Mesodermal cell (in vitro differentiated cells): ENCODE results near the gene FAT1.

Source experiments
- H3K27ac ChIP-seq: 2 replicates; pipeline ENCODE4 v1.7.0; 2013; ENCODE audit warnings: mild to moderate bottlenecking, low read depth, low read length, moderate library complexity; ENCODE audit not compliant: severe bottlenecking
- H3K36me3 ChIP-seq: 2 replicates; pipeline ENCODE4 v1.7.1; 2013; ENCODE audit warnings: mild to moderate bottlenecking, low read length, moderate library complexity; ENCODE audit not compliant: control insufficient read depth, insufficient read depth
- H3K4me1 ChIP-seq: one replicate; pipeline ENCODE4 v1.7.1; 2013; ENCODE audit warnings: mild to moderate bottlenecking, low read length; ENCODE audit not compliant: insufficient read depth, control insufficient read depth, poor library complexity, severe bottlenecking
- H3K4me3 ChIP-seq: 2 replicates; pipeline ENCODE4 v1.7.0; 2013; ENCODE audit warnings: low read length, control low read depth, mild to moderate bottlenecking; ENCODE audit not compliant: insufficient read depth, poor library complexity, severe bottlenecking; ENCODE audit errors: extremely low read depth
- H3K9me3 ChIP-seq: 2 replicates; pipeline ENCODE4 v1.7.1; 2013; ENCODE audit warnings: mild to moderate bottlenecking, low read length, moderate library complexity; ENCODE audit not compliant: control insufficient read depth
- WGBS, 2 experiments: methylation state at CpG; one replicate each; pipeline ENCODE4 v1.1.5; 2013; ENCODE audit warnings: missing lambda C conversion rate in 2 of 2; ENCODE audit not compliant: insufficient coverage in 2 of 2; 5-methylcytosine and 5-hydroxymethylcytosine counted together

Gene FAT1

GRCh38 chr4:186621959-186622553 lies 101.6 kb downstream of the FAT1 start:
- H3K36me3 ChIP-seq: peaks cover 76% of the 10 kb centered on the region
- H3K27ac ChIP-seq: peak overlapping the region; percentile 50
- H3K4me3 ChIP-seq: no peak overlapping the region
- H3K4me1 ChIP-seq: peaks cover 35% of the 10 kb centered on the region
- H3K9me3 ChIP-seq: no peaks in the 10 kb centered on the region
- 93 to 95% methylated on average over 4 to 6 of the region's 9 CpGs for WGBS, 2 experiments

- peaks cover 92% of the 10 kb centered on the region for H3K36me3 ChIP-seq
- WGBS, 2 experiments: 95 to 98% methylated on average over 8 to 10 of the region's 10 CpGs
Measured at GRCh38 chr4:186619088-186619487, 104.6 kb downstream of the FAT1 start.

GRCh38 chr4:186617921-186618320 lies 105.7 kb downstream of the FAT1 start:
- Histone ChIP-seq H3K9me3 (no peaks in the 10 kb centered on the region), H3K36me3 (peaks cover 89% of the 10 kb centered on the region), H3K4me1 (peaks cover 7% of the 10 kb centered on the region), H3K4me3 (no peak overlapping the region), H3K27ac (no peak overlapping the region)
- 94 to 95% methylated on average over 3 of the region's 3 CpGs for WGBS, 2 experiments

More at GRCh38 chr4:186619088-186619487, 104.6 kb downstream of the FAT1 start:
- no peak overlapping the region for H3K27ac ChIP-seq
- H3K4me3 ChIP-seq: no peak overlapping the region
- no peaks in the 10 kb centered on the region for H3K9me3 ChIP-seq
- peaks cover 19% of the 10 kb centered on the region for H3K4me1 ChIP-seq

DNA sequence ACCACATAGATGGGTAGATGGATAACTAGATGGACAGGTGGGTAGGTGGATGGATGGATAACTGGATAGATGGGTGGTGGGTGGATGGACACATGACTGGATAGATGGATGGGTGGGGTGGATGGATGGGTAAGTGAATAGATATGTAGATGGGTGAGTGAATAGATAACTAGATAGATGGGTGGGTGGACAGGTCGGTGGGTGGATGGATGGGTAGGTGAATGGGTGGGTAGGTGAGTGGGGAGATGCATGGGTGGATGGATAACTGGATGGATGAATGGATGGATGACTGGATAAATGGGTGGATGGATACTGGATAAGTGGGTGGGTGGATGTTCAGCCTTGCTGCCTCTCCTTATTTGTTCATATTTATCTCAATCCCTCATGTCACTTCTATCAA lies 116.2 kb downstream of the FAT1 start:
- H3K9me3 ChIP-seq: no peaks in the 10 kb centered on the region
- no peak overlapping the region for H3K4me3 ChIP-seq
- no peak overlapping the region for H3K27ac ChIP-seq
- peaks cover 93% of the 10 kb centered on the region for H3K36me3 ChIP-seq
- peaks cover 10% of the 10 kb centered on the region for H3K4me1 ChIP-seq
- WGBS, 2 experiments: 92 to 100% methylated on average over 1 of the region's 1 CpG

GRCh38 chr4:186606591-186606992 lies 117.1 kb downstream of the FAT1 start:
- H3K27ac ChIP-seq: peak overlapping the region; percentile 19
- H3K4me1 ChIP-seq: peaks cover 10% of the 10 kb centered on the region
- H3K4me3 ChIP-seq: no peak overlapping the region
- peaks cover 93% of the 10 kb centered on the region for H3K36me3 ChIP-seq
- 91 to 100% methylated on average over 4 to 5 of the region's 6 CpGs for WGBS, 2 experiments
- no peaks in the 10 kb centered on the region for H3K9me3 ChIP-seq

DNA sequence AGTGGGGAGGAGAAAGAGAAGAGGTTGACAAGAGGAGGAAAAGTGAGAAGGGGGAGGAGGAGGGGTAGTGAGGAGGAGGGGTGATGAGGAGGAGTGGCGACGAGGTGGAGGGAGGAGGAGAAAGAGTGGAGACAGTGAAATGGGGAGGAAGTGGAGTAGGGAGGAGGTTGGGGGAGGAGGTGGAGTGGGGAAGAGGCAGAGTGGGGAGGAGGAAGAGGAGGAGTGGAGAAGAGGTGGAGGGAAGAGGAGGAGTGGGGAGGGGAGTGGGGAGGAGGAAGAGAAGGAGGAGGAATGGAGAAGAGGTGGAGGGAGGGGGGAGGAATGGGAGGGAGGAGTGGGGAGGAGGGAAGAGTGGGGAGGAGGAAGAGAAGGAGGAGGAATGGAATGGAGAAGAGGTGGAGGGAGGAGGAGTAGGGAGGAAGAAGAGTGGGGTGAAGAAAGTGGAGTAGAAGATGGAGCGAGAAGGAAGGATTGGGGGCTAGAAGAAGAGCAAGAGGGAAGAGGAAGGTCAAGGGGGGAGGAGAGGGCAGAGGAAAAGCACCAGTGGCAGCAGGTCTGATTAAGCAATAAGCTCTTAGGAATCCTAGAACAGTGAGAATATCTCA lies 118.3 kb downstream of the FAT1 start:
- Histone ChIP-seq H3K36me3 (peaks cover 96% of the 10 kb centered on the region), H3K4me3 (no peak overlapping the region), H3K4me1 (peaks cover 10% of the 10 kb centered on the region), H3K27ac (no peak overlapping the region), H3K9me3 (no peaks in the 10 kb centered on the region)
- WGBS, 2 experiments: 90 to 93% methylated on average over 3 of the region's 3 CpGs

DNA sequence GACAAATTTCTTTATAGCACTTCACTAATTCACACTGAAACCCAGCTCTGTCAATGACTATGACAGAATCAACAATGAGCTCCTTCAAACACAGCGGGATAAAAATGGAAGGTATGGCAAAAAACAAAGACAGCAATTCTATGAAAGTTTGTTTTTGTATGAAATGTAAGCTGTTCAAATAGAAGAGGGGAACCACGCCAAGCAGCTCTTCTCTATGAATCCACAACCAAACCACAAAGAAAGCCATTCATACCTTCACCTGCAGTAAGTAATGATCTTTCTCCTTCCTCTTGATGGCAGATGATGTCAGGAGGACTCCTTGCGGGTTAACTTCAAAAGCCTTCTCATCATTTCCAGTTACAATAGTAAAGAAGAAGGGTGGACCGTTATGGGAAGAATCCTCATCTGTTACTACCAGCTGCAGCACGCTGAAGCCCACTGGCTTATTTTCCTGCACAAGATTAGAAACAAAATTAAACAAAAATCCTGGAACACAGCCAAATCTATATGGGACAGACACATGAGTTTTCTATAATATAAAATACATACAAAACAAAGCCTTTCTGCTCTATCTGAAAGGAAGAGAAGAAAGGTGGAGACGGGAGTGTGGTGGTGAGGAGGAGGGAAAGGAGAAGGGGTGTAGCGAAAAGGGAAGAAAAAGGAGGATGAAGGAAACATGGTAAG lies 119.4 kb downstream of the FAT1 start:
- Histone ChIP-seq H3K36me3 (peaks cover 99% of the 10 kb centered on the region), H3K4me3 (no peak overlapping the region), H3K4me1 (peaks cover 10% of the 10 kb centered on the region), H3K9me3 (no peaks in the 10 kb centered on the region), H3K27ac (no peak overlapping the region)
- WGBS, 2 experiments: 69 to 78% methylated on average over 2 of the region's 7 CpGs

GRCh38 chr4:186602978-186603377 lies 120.7 kb downstream of the FAT1 start:
- Histone ChIP-seq H3K4me1 (peaks cover 10% of the 10 kb centered on the region), H3K36me3 (peaks cover 99% of the 10 kb centered on the region), H3K9me3 (no peaks in the 10 kb centered on the region), H3K4me3 (no peak overlapping the region), H3K27ac (no peak overlapping the region)
- 98 to 100% methylated on average over 4 of the region's 9 CpGs for WGBS, 2 experiments

DNA sequence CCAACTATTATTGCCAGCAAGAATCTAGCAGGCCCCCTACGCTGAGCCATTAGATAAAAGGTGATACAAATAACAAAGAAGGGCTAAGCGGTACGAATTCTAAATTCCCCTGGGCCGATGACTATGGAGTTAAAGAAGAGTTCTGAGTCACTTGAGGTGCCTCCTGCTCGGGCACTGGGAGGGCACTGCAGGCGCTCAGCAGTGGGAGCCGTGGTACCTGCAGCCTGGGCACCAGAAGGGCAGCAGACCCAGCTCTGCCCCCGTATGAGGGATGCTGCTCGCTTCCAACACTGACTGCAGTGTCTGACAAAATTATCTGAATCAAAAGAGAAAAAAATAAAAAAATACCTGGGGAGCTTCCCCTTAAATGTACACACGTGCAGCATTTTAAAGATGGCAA lies 124.2 kb downstream of the FAT1 start:
- Histone ChIP-seq H3K4me1 (no peaks in the 10 kb centered on the region), H3K27ac (no peak overlapping the region), H3K4me3 (no peak overlapping the region), H3K36me3 (peaks cover 97% of the 10 kb centered on the region), H3K9me3 (no peaks in the 10 kb centered on the region)
- WGBS, 2 experiments: 94 to 96% methylated on average over 8 to 9 of the region's 10 CpGs

DNA sequence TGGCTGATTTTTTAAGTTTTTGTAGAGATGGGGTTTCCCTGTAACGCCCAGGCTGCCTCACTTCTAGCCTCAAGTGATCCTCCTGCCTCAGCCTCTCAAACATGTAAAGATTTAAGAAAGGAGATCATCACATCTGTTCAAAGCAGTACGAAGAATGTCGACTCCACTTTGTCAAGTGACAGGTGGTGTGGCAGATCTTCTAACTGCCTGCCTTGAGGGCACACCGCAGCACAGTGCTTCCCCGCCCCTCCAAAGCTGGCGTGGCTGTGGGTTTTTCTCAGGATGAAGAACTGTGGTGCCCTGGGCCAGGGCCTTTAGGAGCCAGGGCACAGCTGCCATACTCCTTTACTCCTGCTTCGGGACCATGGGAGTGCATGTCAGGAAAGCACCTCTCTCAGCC lies 125.0 kb downstream of the FAT1 start:
- 88 to 98% methylated on average over 5 to 6 of the region's 7 CpGs for WGBS, 2 experiments
- Histone ChIP-seq H3K4me1 (no peaks in the 10 kb centered on the region), H3K36me3 (peaks cover 96% of the 10 kb centered on the region), H3K9me3 (no peaks in the 10 kb centered on the region), H3K27ac (no peak overlapping the region), H3K4me3 (no peak overlapping the region)
